Activated CD8-positive, alpha-beta memory T cell treated with anti-CD3 and anti-CD28 coated beads for 24 hours (primary cell): ENCODE results near the gene ZBTB16.
A peak's percentile ranks its signal among the peaks of the same experiment; 100 is the strongest.

Source experiments
- DNase-seq: peaks from one replicate; pipeline ENCODE4 v3.0.0-alpha.2; 2020

ZBTB16 gene

DNA sequence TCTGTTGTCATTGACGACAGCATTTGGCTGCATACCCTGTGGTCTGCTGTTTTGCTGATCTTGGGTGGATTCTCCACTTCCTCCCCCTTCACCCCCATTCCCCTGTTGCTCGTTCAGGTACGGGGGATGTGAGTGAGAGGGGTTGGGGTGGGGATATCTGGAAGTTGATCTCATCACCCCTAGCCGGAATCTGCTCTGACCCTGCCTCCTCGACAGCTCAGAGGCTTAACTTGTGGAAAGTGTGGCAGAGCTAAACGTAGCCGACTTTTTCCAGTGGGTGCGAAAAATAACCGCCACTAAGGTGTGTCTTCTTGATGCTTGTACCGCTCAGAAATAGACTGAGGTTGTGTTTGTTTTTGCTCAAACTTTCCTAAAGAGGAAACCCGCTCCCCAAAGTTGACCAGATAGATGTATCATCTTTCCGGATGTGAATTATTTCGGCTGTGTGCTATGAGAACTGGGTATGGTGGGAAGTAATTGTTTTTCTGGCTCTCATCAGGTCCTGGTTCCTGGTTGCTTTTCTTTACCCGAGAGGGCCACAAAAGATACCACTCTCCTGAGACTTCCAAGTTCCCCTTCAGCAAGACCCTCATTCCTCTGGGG is 6.6 kb downstream of the ZBTB16 start:
- DNase-seq: no peak

DNA sequence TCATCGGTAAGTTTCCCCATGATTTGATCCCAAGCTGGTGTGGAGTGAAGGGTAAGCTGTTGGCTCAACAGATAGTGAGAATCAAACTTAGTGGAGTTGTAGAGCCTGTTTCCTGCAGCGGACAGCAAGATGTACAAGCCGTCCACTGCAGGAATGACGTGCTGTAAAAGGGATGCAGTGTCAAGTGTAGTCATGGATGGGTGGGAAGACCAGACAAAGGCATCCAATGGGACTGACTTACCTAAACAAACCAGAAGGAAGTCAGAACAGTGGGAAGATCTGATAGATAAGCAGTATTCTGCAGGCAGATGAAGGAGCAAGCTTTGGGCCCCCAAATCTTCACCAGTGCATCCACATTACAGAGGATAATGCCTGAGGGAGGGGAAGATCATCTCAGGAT is 8.8 kb downstream of the ZBTB16 start:
- DNase-seq: no peak

DNA sequence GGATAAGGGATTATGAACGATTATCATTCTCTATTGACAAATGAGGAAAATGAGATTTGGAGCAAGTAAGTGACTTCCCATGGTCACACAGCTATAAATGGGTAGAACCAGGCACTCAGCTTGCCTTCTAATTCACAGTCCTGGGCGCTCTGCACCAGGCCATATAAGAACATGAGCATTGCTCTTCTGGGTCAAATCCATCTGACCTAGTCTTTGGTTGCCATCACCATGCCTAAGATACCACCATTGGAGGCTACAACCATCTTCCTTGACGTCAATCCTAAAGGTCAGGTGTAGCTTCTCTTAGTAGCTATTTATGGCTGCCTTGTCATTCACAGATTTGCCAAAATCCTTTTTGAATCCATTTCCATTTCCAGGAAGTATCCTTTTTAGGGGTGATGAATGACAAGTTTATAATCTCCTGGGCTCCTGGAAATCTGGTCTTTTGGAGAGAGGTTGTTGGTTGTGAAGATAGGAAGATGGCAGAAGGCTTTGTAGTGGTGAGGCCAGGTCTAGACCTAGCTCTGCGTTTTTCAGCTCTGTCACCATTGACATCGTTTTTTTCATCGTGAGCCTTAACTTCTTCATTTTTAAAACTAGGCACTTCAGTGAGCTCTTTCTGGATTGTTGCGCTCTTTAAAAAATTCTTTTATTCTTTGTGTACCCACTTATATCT is 11.1 kb downstream of the ZBTB16 start:
- no peak for DNase-seq

DNA sequence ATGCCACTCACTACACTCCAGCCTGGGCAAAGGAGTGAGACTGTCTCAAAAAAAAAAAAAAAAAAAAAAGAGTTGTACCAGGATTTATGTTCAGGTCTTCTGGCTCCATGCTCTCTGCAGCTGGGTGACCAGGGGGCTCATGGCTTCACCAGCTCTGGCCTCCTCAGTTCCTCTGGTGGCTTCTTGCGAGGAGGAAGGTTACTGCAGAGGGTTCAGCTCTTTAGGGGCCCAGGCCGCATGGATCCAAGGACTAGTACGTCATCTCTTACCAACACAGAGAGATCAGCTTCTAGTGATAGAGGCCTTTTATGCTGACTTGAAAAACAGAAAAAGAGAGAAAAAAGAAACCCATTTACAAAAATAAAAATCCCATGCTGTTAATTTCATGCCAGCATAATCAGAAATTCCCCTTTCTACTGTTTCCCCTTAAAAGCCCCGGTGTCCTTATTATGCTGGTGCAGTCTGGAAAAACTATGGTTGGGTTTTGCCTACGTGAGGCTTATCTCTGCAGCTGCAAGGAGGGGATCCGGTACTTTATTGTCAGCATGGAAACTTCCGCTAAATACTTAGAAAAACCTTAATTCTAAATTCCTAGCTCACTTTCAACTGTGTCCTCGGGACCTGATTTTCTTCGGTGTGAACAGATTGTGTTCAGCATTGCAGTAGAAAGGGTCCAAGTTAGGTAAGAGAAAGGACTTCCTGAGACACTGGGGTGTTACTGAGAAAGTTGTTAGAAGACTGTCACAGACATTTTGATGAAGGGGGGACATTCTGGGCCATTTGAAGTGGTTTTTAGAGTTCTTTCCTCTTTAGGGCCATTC is 13.7 kb downstream of the ZBTB16 start:
- no peak for DNase-seq

DNA sequence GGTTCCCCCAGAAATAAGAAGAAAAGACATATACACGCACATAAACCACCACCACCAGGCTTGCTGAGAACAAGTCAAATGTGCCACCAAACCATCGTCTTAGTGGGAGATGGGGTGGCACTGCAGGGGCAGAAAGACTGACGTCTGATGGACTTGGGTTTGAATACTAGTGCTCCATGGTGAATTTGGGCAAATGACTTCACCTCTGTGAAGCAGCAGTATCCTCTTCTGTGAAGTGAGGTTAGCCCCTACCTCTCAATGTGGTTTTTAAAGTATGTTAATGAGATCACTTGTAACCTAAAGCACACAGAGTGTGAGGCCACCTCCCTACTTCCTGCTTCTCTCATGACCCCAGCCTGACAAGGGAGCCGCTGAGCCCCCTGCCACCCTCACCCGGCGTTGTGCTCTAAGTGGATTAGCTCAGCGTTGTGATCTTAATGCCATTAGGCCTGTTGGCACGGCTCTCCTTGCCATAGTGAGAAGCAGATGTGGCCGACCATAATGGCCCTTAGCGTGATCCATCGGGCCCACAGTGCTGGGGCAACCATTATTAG is 14.4 kb downstream of the ZBTB16 start:
- DNase-seq: no peak

DNA sequence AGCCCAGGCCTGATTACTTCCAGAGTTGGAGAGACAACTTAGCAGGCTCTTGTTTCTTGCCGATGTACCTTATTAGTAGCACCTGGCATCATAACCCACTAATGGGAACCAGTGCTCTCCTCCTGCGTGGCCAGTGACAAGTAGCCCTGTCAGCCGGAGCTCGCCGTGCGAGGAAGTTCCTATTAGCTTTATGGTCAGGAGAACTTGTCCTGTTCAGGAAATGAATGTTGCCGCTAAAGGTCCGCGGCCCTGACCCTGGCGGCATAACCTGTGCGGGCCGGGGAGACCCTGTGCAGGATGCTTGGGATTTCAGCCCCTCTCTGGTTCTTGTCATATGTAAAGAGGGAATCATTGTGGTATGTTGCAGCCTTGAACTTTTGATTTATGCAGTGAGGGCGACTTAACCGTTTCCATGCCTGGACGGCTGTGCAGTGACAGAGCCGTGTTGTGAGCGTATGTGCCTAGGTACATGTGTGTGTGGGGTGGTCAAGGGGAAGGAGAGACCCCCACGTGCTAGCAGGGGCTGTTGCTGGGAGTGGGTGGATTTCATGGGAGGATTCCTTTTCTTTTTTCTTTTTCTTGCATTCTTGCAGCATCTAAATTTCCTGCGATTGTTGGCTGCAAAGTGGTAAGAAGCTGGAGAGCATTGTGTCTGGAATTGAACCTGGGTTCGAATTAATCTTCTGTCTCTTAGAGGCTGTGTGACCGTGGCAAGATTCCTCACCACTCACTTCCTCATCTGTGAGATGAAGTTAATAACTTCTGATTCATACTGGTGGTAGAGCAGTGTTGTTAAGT is 15.2 kb downstream of the ZBTB16 start:
- DNase-seq: no peak

DNA sequence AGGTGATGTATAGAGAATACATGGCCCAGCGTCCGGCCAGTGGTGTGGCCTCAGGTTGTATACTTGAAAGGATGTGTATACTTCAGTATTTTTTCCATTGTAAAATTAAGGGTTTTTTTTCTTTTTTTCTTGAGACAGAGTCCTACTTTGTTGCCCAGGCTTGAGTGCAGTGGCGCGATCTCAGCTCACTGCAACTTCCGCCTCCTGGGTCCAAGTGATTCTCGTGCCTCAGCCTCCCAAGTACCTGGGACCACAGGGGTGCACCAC is 15.8 kb downstream of the ZBTB16 start:
- DNase-seq: no peak

DNA sequence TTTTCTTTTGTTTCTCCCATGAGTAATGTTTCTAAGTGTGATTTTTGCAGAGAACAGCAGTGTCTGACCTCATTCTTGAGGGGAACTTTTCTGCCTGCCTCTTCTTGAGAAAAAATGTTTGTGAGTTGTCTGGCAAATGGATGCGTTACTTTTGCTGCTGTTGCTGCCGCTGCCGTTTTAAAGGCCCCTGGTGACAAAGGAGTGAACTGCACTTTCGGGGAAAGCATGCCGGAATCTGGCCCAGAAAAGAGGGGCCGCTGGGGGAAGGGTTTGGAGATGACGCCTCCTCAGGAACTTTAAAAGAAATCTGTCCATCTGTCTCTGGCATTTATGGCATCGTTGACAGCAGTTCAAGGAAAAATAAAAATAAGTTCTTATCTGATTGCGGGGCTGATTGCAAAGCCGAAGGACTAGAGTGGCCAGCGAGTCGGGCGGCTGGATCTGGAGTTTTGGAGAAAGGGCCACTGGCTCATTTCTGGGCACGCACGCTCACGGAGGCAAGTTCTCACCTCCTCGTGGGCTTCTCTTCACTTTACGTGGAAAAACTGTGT is 16.5 kb downstream of the ZBTB16 start:
- peak; percentile 72 for DNase-seq

DNA sequence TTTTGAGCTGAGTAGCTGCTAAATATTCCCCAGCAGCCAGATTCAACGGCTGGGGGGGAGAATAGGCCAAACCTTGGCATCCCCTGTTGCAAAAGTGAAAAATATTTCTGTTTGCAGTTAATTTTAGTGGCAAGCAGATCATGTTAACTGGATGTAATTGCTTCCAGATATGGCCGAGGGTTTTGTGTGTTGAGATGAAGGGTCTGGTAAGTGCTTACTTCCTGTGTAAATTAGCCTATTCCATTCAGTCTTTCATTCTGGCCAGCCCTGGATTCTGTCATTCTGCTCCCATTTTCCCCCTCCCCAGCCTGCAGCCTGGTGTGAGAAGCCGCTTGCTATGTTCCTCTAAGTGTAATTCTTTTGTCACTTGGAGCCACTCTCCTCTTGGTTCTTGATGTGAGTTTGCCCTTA is 17.4 kb downstream of the ZBTB16 start:
- no peak for DNase-seq

DNA sequence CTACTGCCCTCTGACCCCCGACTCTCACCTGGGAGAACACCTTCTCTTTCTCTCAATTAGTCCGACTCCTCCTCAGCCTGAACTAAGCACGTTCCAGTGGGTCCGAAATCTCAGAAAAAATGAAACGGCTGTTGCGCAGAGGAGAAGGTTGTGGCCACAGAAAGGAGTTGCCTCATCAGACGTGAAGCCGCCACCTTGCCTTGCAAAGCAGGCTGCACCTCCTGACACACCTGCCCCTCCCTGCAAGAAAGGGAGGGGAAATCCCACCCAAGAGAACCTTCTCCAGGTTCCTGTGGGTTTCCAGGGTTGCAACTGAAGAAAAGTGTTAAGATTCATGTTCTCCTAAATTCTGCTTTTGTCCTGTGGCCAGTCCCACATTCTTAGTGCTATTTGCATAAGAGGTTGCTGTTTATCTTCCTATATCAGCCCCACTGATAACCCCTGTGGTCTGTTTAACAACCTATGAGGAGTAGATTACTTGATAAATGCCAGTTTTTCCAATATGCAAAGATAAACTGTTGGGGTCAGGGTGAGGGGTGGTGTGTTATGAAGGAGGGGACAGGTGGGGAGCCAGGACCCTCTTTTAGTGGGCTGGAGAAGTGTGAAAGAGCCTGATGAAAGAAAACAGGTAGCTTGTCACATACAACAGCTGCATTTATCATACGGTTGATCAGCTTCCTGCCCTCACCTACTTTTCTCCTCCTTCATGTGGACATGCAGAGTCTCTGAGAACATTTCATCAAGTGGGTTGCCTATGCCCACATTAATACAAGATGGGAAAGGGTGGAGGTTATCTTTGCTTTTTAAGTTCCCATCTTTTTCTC is 18.2 kb downstream of the ZBTB16 start:
- DNase-seq: no peak

DNA sequence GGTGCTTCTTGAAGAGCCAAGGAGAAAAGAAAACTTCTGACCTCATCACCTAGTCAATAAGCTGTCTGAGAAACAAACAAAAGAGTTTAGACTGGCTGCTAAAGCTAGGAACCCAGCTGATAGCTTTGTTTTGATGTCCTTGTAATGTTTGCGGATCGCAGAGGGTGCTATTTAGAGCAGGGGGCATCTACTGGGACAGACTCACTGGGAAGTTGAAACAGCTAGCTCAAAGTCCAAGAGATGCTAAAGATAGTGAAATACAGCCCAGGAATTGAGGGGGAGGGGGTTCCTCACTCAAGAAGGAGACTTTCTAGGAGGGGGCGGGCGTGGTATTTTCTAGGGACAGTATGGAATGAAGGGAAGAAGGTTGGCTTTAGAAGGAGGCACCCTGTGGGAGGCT is 18.9 kb downstream of the ZBTB16 start:
- DNase-seq: no peak

DNA sequence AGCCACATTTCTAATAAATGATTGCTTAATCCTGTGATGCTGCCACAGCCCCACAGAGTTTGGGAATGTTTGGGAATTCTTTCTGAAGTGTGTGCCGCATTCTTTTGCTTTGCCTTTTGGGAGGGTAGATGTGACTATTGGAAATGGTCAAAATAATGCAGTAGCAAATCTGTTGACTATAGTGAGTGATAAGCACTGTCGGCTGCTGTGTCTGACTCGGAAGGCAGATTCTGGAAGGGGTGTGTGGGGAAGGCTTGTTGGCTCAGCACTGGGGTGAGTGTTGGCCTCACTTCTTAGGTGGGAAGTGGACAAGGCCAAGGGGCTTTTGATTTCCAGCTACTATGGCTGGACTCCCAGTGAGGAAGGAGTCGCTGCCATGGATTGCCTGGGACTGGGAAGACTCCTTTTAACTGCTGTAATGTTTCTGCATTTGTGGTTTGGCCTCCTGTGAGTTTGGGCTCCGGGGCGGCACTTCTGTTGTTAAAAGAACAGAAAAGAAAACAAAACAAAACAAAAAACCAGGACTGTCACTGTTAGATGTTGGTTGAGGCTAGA is 20.1 kb downstream of the ZBTB16 start:
- DNase-seq: no peak

DNA sequence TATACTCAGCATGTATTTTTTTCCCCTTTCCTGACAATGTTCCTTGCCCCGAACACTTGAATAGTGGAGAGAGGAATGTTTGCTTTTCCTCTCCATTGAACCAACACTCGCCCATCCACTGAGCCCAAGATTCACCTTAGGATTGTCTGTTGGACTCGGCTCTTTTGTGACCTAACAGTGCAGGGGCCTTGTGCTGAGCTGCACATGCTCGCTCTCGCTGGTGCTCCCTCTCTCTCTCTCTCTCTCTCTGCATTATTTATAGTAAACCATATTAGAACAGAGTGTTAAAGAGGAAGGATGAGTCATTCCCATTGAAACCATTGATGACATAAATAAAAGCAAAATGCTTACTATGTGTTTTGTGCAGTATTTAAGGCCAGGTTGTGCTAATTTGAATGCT is 20.7 kb downstream of the ZBTB16 start:
- no peak for DNase-seq

DNA sequence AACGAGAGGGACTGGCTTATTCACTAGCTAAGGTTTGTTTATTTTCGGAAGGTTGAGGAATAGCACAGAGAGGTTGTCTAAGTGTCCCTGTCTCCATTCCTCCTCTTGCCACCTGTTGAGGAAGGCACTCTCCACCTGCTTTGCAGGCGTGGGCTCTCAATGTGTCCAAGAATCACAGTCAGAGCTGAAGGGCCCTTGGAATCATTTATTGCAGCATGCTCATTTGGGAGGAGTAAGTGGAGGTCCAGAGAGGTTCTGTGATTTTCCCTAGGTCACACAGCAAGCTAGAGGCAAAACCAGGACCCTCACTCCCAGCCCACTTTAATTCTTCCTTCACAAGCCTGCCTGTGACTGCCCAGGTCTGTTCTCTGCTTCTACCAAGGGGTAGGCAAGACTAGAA is 21.3 kb downstream of the ZBTB16 start:
- no peak for DNase-seq

DNA sequence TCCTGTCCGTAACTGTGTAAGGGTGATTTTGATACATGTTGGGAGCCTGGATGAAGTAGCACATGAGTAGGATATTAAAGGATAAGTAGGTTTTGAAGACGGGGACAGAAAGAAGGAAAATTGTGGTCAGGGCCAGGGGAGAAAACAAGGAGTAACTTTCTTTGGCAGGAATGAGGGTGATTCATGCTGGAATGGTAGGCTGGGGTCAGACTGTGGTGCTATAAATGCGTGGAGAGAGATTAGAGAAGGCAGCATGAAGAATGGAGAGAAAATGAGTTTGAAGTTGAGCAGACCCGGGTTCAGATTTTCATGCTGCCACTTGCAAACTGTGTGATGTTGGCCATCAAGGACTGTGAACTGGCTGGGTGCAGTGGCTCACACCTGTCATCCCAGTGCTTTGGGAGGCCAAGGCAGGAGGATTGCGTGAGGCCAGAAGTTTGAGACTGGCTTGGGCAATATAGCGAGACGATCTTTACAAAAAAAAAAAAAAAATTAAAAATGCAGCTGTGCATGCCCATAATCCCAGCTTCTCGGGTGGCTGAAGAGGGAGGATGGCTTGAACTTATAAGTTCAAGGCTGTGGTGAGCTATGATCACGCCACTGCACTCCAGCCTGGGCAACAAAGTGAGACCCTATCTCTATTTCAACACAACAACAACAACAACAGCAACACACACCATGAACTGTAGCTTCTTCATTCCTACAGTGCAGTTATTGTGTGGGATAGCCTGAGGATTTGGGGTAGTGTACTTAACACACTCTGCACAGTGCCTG is 22.3 kb downstream of the ZBTB16 start:
- no peak for DNase-seq

DNA sequence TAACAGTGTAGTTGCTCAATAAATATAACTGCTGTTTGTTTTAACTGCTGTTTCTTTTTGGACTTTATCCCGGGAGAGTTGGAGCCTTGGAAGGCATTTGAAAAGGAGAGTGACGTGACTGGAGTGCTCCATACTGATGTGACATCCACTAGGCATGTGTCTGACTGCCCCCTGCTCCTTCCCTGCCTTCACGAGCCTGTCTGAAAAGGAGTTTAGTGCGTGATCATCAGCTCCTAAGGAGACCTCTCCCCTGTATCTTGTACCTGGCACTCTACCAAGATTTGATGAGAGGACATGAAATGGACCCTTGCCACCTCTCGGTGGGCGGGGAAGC is 22.9 kb downstream of the ZBTB16 start:
- no peak for DNase-seq

DNA sequence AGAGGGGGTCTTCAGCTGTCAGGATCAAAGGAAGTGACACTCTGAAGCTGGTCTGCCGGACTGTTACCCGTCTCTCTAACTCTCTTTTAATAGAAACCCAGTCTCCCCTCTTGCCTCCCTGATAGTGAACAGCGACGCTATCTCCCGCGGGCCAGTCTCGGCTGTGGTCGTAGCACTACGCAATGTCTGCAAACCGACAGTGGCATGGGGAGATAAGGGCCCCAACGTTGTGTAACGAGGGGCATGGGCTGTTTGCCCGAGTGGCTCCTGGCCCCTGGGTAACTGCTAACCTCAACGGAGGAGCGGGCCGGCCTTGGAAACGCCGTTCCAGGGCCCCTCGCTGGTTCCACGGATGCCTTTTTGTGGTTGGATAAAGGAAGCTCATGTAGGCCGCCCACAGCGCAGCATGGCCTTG is 23.3 kb downstream of the ZBTB16 start:
- no peak for DNase-seq

DNA sequence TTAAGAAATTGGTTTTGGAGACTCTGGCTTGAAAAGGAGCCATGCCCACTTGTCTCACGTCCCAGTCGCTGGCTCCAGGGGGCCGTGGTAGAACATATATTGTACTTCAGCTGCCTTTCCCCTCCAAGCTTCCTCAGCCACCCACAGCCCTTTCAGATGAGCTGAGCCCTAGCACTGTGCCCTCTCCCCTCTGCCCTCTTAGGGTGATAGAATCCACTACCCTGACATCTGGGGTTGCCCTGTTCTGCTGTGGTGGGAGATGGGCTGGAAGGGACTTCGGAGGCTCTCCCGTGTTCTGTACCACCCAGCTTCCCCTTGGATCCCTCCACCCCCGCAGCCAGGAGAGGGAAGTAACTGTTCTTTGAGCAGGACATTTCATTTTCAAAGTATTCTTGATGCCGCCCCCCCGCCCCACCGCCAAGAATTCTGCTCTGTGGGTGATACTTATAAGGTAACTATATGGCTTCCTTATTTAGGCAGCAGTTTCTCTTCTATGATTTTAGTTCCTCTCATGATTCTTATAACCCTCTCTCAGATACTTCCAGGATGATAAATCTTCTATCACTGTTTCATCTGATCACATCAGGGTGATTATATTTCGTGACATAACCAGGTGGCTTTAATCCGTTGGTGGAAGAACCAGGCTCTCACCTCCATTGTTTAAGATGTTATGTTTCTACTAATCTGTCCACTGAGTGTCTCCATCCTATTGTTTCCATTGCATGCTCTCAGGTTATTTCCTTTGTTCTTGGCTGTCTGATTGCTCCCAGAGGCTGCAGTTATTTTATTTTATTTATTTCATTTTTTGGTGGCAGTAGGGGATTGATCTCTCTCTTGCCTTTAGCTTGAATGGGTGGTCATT is 24.1 kb downstream of the ZBTB16 start:
- DNase-seq: no peak

DNA sequence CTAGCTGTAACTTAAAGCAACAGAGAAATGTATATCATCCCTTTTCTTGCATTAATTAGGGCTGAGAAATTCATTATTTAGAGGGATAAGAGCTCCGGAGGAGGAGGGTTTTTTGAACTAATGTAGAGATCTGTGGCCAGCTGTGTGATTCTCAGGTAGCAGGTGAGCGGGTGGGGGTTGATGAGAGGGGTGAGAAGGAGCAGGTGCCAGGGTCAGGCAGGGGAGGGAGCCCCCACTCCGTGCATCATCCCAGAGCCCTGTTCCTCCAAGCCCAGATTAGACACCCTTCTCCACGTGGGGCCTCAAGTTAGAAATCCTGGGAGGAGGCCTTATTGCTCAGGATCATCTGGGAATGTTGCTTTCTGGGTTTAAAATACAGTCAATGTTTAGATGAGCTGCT is 24.9 kb downstream of the ZBTB16 start:
- DNase-seq: no peak
